IMR-90 (cell line): ENCODE measurements around the gene PPP1R16B. TPM values are rescaled to one million over a fixed set of nuclear protein-coding genes. Genes with fewer than 3 reads are reported as not detected.

Experiments used
- ATAC-seq: fragments of 200-7000 bp; cut with Tn5 transposase; 2 replicates; pipeline ENCODE4 v1.9.1; 2020; ENCODE audit warnings: low read depth, mild to moderate bottlenecking, moderate library complexity
- Bru-seq: library from RNA; stranded (reverse); fragments of 400-500 nt; gene quantifications from one replicate; lab custom pipeline; 2021; lab: Mats Ljungman, UMichigan
- BruChase-seq, 2 experiments: library from RNA; stranded (reverse); fragments of 400-500 nt; gene quantifications; one replicate each; lab custom pipeline; 2021; lab: Mats Ljungman, UMichigan
- BruUV-seq: library from RNA; stranded (reverse); fragments of 400-500 nt; replicated peaks from 2 replicates; lab custom pipeline; 2021; lab: Mats Ljungman, UMichigan
- CTCF ChIA-PET: fragments of 300-600 bp; formaldehyde crosslinking; extraction: SDS; loops from one replicate; lab custom pipeline; 2021; ENCODE audit warnings: antibody characterized with exemption; lab: Yijun Ruan, JAX
- POLR2A ChIA-PET: fragments of 300-600 bp; sonication (Branson Sonifier 250); formaldehyde crosslinking; loops from one replicate; lab custom pipeline; 2022; ENCODE audit warnings: antibody characterized with exemption; ENCODE audit not compliant: unreplicated experiment; lab: Charles Lee
- DNase-seq: peaks from one replicate; pipeline ENCODE4 v3.0.0; 2013
- H2AFZ ChIP-seq: replicated peaks from 2 replicates; pipeline ENCODE3; 2013; ENCODE audit warnings: low read length, mild to moderate bottlenecking; ENCODE audit not compliant: poor library complexity
- H2AK5ac ChIP-seq: 2 replicates; pipeline ENCODE4 v1.6.1; 2013; ENCODE audit warnings: low read depth, low read length, inconsistent platforms
- H2AK9ac ChIP-seq: replicated peaks from 2 replicates; pipeline ENCODE3; 2013; ENCODE audit warnings: mild to moderate bottlenecking, low read depth, low read length, moderate library complexity; ENCODE audit not compliant: poor library complexity
- H2BK120ac ChIP-seq: 2 replicates; pipeline ENCODE4 v1.6.1; 2013; ENCODE audit warnings: low read depth, low read length, inconsistent platforms
- H2BK15ac ChIP-seq: 3 replicates; pipeline ENCODE4 v1.6.1; 2013; ENCODE audit warnings: low read depth, low read length, inconsistent platforms
- H2BK20ac ChIP-seq: 2 replicates; pipeline ENCODE4 v1.6.1; 2013; ENCODE audit warnings: low read depth, mild to moderate bottlenecking, inconsistent platforms, low read length, moderate library complexity
- H2BK5ac ChIP-seq: 2 replicates; pipeline ENCODE4 v1.6.1; 2013; ENCODE audit warnings: mild to moderate bottlenecking, low read depth, low read length, inconsistent platforms; ENCODE audit not compliant: poor library complexity, severe bottlenecking
- H3K14ac ChIP-seq: replicated peaks from 2 replicates; pipeline ENCODE4 v1.6.1; 2013; ENCODE audit warnings: low read depth, low read length, inconsistent platforms
- H3K18ac ChIP-seq: 2 replicates; pipeline ENCODE4 v1.6.1; 2013; ENCODE audit warnings: low read depth, low read length, control low read depth
- H3K23ac ChIP-seq: 2 replicates; pipeline ENCODE4 v1.6.1; 2013; ENCODE audit warnings: low read depth, low read length, inconsistent platforms
- H3K27ac ChIP-seq: 2 replicates; pipeline ENCODE4 v1.5.1; 2013; ENCODE audit warnings: mild to moderate bottlenecking, control low read depth, low read length; ENCODE audit not compliant: insufficient read depth
- H3K27me3 ChIP-seq: 2 replicates; pipeline ENCODE4 v1.6.1; 2013; ENCODE audit warnings: low read length; ENCODE audit not compliant: control insufficient read depth, insufficient read depth
- H3K36me3 ChIP-seq: 2 replicates; pipeline ENCODE4 v1.6.1; 2013; ENCODE audit warnings: low read length, mixed read lengths; ENCODE audit not compliant: control insufficient read depth, insufficient read depth
- H3K4ac ChIP-seq: 2 replicates; pipeline ENCODE4 v1.6.1; 2013; ENCODE audit warnings: low read depth, low read length, inconsistent platforms
- H3K4me1 ChIP-seq: 2 replicates; pipeline ENCODE4 v1.6.1; 2013; ENCODE audit warnings: low read length, mixed read lengths; ENCODE audit not compliant: control insufficient read depth, insufficient read depth
- H3K4me2 ChIP-seq: 2 replicates; pipeline ENCODE4 v1.6.1; 2013; ENCODE audit warnings: low read depth, mild to moderate bottlenecking, control low read depth, low read length, moderate library complexity
- H3K4me3 ChIP-seq: 2 replicates; pipeline ENCODE4 v1.5.1; 2013; ENCODE audit warnings: low read depth, mild to moderate bottlenecking, control low read depth, low read length, moderate library complexity; ENCODE audit not compliant: insufficient read depth
- H3K56ac ChIP-seq: 2 replicates; pipeline ENCODE4 v1.6.1; 2013; ENCODE audit warnings: low read length, inconsistent platforms; ENCODE audit not compliant: insufficient read depth; ENCODE audit errors: extremely low read depth
- H3K79me1 ChIP-seq, 2 experiments: 2 replicates each; pipeline ENCODE4 v1.6.1; 2013; ENCODE audit warnings: low read length in 2 of 2, inconsistent platforms in 1 of 2, low read depth in 1 of 2
- H3K9ac ChIP-seq: 2 replicates; pipeline ENCODE4 v1.6.1; 2013; ENCODE audit warnings: low read depth, low read length, control low read depth
- H3K9me1 ChIP-seq: 2 replicates; pipeline ENCODE4 v1.6.1; 2013; ENCODE audit warnings: low read length, inconsistent platforms; ENCODE audit not compliant: insufficient read depth
- H3K9me3 ChIP-seq: 2 replicates; pipeline ENCODE4 v1.6.1; 2013; ENCODE audit warnings: low read length; ENCODE audit not compliant: control insufficient read depth, insufficient read depth
- H4K20me1 ChIP-seq: 2 replicates; pipeline ENCODE4 v1.6.1; 2013; ENCODE audit warnings: low read length, inconsistent platforms; ENCODE audit not compliant: insufficient read depth
- H4K5ac ChIP-seq: 2 replicates; pipeline ENCODE4 v1.6.1; 2013; ENCODE audit warnings: mild to moderate bottlenecking, low read depth, low read length, control low read depth
- H4K8ac ChIP-seq, 2 experiments: 2 replicates each; pipeline ENCODE4 v1.6.1; 2013; ENCODE audit warnings: low read depth in 2 of 2, low read length in 2 of 2, control low read depth in 1 of 2, inconsistent platforms in 1 of 2
- H4K91ac ChIP-seq: 2 replicates; pipeline ENCODE4 v1.6.1; 2013; ENCODE audit warnings: low read depth, low read length, inconsistent platforms; ENCODE audit not compliant: insufficient read depth
- BHLHE40 ChIP-seq: fragments of 150-350 bp; IDR thresholded peaks from 2 replicates; pipeline ENCODE4 v1.6.1; 2016; ENCODE audit warnings: mild to moderate bottlenecking, low read depth, low read length
- FOS ChIP-seq: fragments of 150-350 bp; IDR thresholded peaks from 2 replicates; pipeline ENCODE4 v1.6.1; 2016; ENCODE audit warnings: low read depth, low read length
- MXI1 ChIP-seq: IDR thresholded peaks from 2 replicates; pipeline ENCODE4 v1.6.1; 2012; ENCODE audit warnings: low read depth, mild to moderate bottlenecking, low read length, moderate library complexity, borderline replicate concordance
- NFE2L2 ChIP-seq: fragments of 150-350 bp; IDR thresholded peaks from 2 replicates; pipeline ENCODE4 v1.6.1; 2016; ENCODE audit warnings: low read depth, mild to moderate bottlenecking, low read length
- RAD21 ChIP-seq: IDR thresholded peaks from 2 replicates; pipeline ENCODE4 v1.6.1; 2012; ENCODE audit warnings: low read length, improper control_type of control experiment
- RFX5 ChIP-seq: IDR thresholded peaks from 2 replicates; pipeline ENCODE4 v1.8.0; 2012; ENCODE audit warnings: low read depth, mild to moderate bottlenecking, low read length, moderate library complexity
- SMC3 ChIP-seq: fragments of 150-350 bp; IDR thresholded peaks from 2 replicates; pipeline ENCODE4 v1.6.1; 2016; ENCODE audit warnings: low read depth, mild to moderate bottlenecking, antibody characterized with exemption, low read length, moderate library complexity
- USF2 ChIP-seq: fragments of 150-350 bp; IDR thresholded peaks from 2 replicates; pipeline ENCODE4 v1.6.1; 2017; ENCODE audit warnings: mild to moderate bottlenecking, antibody characterized with exemption, low read length, low read depth
- WGBS, 2 experiments: methylation state at CpG; one replicate each; pipeline versions ENCODE4 v1.1.5 to v1.1.7; 2013; ENCODE audit warnings: missing lambda C conversion rate in 2 of 2; ENCODE audit not compliant: insufficient read length in 1 of 2; ENCODE audit errors: extremely low coverage in 2 of 2; 5-methylcytosine and 5-hydroxymethylcytosine counted together
- dilution Hi-C: fragments of 300-500 bp; cut with HindIII; formaldehyde crosslinking; loops from one replicate; pipeline ENCODE4 v1.14.3; 2018; ENCODE audit warnings: low sequenced_read_pairs; ENCODE audit not compliant: unreplicated experiment
- in situ Hi-C: fragments of 300-500 bp; cut with MboI; formaldehyde crosslinking; loops from 3 replicates; pipeline ENCODE4 v1.14.3; 2019; ENCODE audit warnings: low sequenced_read_pairs, inconsistent platforms, mixed read lengths
- intact Hi-C: fragments of 100-400 bp; cut with micrococcal nuclease; formaldehyde crosslinking; loops from 2 replicates; pipeline ENCODE4 v1.10.0; 2022
- long read RNA-seq: library from polyadenylated mRNA; unstranded; transcript quantifications from one replicate; pipeline ENCODE4 v2.0.0, GENCODE V29; 2021; ENCODE audit not compliant: unreplicated experiment
- polyA plus RNA-seq, 3 experiments: library from polyadenylated mRNA; depleted of rRNA; stranded (reverse); fragments of >200 nt; gene quantifications; 2 replicates each; pipeline ENCODE4 v1.2.3, GENCODE V29; 2012; ENCODE audit warnings: low replicate concordance in 1 of 3
- total RNA-seq: library from RNA; depleted of rRNA; stranded (reverse); fragments of >200 nt; gene quantifications from 2 replicates; pipeline ENCODE4 v1.2.3, GENCODE V29; 2012; rRNA removed

The PPP1R16B gene
- total RNA-seq (not detected in 2 replicates), polyA plus RNA-seq (2012; rRNA removed) (not detected in 2 replicates), Bru-seq, nascent RNA (not detected), BruChase-seq, experiment 1, labeled RNA remaining after a 6-hour chase (percentile 2 among the genes with signal in this experiment), BruChase-seq, experiment 2, labeled RNA remaining after a 2-hour chase (percentile 1 among the genes with signal in this experiment)
- polyA plus RNA-seq (2012; cell fraction: cytosol; rRNA removed) = not detected in 2 replicates
- not detected in 2 replicates for polyA plus RNA-seq (2012; cell fraction: nucleus; rRNA removed; ENCODE audit: low replicate concordance)
- long read RNA-seq = 0 reads

- no TSS peak for BruUV-seq
- Histone ChIP-seq H3K23ac (no peak within 1 kb of the TSS), H4K5ac (no peak within 1 kb of the TSS), H4K20me1 (no peaks in the 10 kb centered on the region), H3K36me3 (no peaks in the 10 kb centered on the region), H2AFZ (peak within 1 kb of the TSS; percentile 81), H3K4me1 (no peaks in the 10 kb centered on the region), H4K91ac (no peak within 1 kb of the TSS), H3K4ac (no peak within 1 kb of the TSS), H2BK5ac (no peak within 1 kb of the TSS), H2AK9ac (peak within 1 kb of the TSS; percentile 28), H3K9me1 (no peaks in the 10 kb centered on the region), H3K9ac (no peak within 1 kb of the TSS), H3K4me2 (peak within 1 kb of the TSS; percentile 28; the same call in 1 of the 2 replicates), H2BK20ac (no peak within 1 kb of the TSS), H3K27me3 (peaks cover 54% of the 10 kb centered on the region), H3K27ac (no peak within 1 kb of the TSS), H3K79me1 (no peaks in the 10 kb centered on the region), H3K4me3 (no peak within 1 kb of the TSS; the same call in 1 of the 2 replicates), H2AK5ac (no peak within 1 kb of the TSS), H3K18ac (no peak within 1 kb of the TSS), H2BK120ac (no peak within 1 kb of the TSS), H2BK15ac (no peak within 1 kb of the TSS), H3K14ac (no peak within 1 kb of the TSS), H4K8ac (no peak within 1 kb of the TSS), H3K56ac (no peak within 1 kb of the TSS), H3K9me3 (no peaks in the 10 kb centered on the region)
- WGBS, 2 experiments = 5% methylated on average over 14 of the region's 40 CpGs; no CpG with 5 or more reads in 1 of the 2 experiments
- TF ChIP-seq RFX5 = no peak
- TF ChIP-seq NFE2L2 = no peak
- TF ChIP-seq BHLHE40 = no peak
- no peak for TF ChIP-seq FOS
- TF ChIP-seq SMC3 = no peak
- TF ChIP-seq USF2 = no peak
- no peak for TF ChIP-seq MXI1
- no peak for TF ChIP-seq RAD21
- intact Hi-C loops = no loop called here
- DNase-seq (no peak), ATAC-seq (peak; percentile 90)
- in situ Hi-C loops = no loop called here
- ChIA-PET POLR2A (no interaction called here), CTCF (no interaction called here)
- dilution Hi-C loops = no loop called here
Observed at GRCh38 chr20:38805502-38805957, at the start of gene PPP1R16B. Gene PPP1R16B (plus strand): TSS chr20:38805697. CDS start chr20:38835926, 30,229 bp downstream.
